HepG2 (cell line): ENCODE data around the gene TMEM14A. TPM values are rescaled to one million over a fixed set of nuclear protein-coding genes. Genes with fewer than 3 reads are reported as not detected.

Experiments
- CREB1 ChIP-seq, 2 experiments: fragments of 450-650 bp in 1 of 2; IDR thresholded peaks; 2 replicates each; pipeline ENCODE4 v1.6.1; 2016 to 2017; ENCODE audit warnings: control low read depth in 1 of 2, mild to moderate bottlenecking in 1 of 2, missing compliant biosample characterization in 1 of 2, missing genetic modification characterization in 1 of 2
- ETV5 ChIP-seq: IDR thresholded peaks from 2 replicates; pipeline ENCODE4 v1.6.1; 2018; ENCODE audit warnings: missing biosample characterization, missing genetic modification reagents, inconsistent platforms, borderline replicate concordance
- MLLT10 ChIP-seq: sonication (generic); formaldehyde crosslinking; IDR thresholded peaks from 2 replicates; pipeline ENCODE4 v1.4.0; 2020; ENCODE audit warnings: missing genetic modification reagents
- NONO ChIP-seq, 2 experiments: fragments of 450-650 bp in 1 of 2; sonication (generic) in 1 of 2; formaldehyde crosslinking in 1 of 2; IDR thresholded peaks in 1 of 2; conservative IDR thresholded peaks in 1 of 2; 2 replicates each; pipeline versions ENCODE4 v1.6.1 to v1.8.0; 2017 to 2022; ENCODE audit warnings: mild to moderate bottlenecking in 1 of 2, missing genetic modification reagents in 1 of 2, moderate library complexity in 1 of 2
- NR2F1 ChIP-seq, 2 experiments: fragments of 450-650 bp in 1 of 2; formaldehyde crosslinking in 1 of 2; IDR thresholded peaks; 2 replicates each; pipeline versions ENCODE4 v1.5.0 to v1.6.1; 2016 to 2020; ENCODE audit warnings: mild to moderate bottlenecking in 1 of 2, missing compliant biosample characterization in 1 of 2, missing genetic modification reagents in 1 of 2, moderate library complexity in 1 of 2
- RXRA ChIP-seq: sonication (generic); formaldehyde crosslinking; IDR thresholded peaks from 2 replicates; pipeline ENCODE4 v1.5.1; 2020; ENCODE audit warnings: missing genetic modification reagents
- SRY ChIP-seq: sonication (generic); formaldehyde crosslinking; IDR thresholded peaks from 2 replicates; pipeline ENCODE4 v1.8.0; 2022; ENCODE audit warnings: mild to moderate bottlenecking, missing genetic modification reagents
- ZNF382 ChIP-seq: sonication (generic); formaldehyde crosslinking; IDR thresholded peaks from 2 replicates; pipeline ENCODE4 v1.5.0; 2020; ENCODE audit warnings: missing genetic modification reagents, mild to moderate bottlenecking, borderline replicate concordance
- ZNF549 ChIP-seq: sonication (generic); formaldehyde crosslinking; IDR thresholded peaks from 2 replicates; pipeline ENCODE4 v1.5.0; 2020; ENCODE audit warnings: missing genetic modification reagents
- ZNF605 ChIP-seq: sonication (generic); formaldehyde crosslinking; IDR thresholded peaks from 2 replicates; pipeline ENCODE4 v1.8.0; 2022; ENCODE audit warnings: mild to moderate bottlenecking, missing genetic modification reagents
- ZNF703 ChIP-seq: sonication (generic); formaldehyde crosslinking; IDR thresholded peaks from 2 replicates; pipeline ENCODE4 v1.5.1; 2020; ENCODE audit warnings: missing genetic modification reagents, mild to moderate bottlenecking, moderate library complexity, borderline replicate concordance
- polyA plus RNA-seq, 8 experiments: library from polyadenylated mRNA; depleted of rRNA in 3 of 8; stranded (reverse) in 7 of 8; unstranded in 1 of 8; fragments of >200 nt; fragmentation: Illumina TruSeq in 4 of 8; extraction: Trizol in 4 of 8; gene quantifications; 2 replicates each; pipeline versions ENCODE4 v1.2.1 to v1.2.3, GENCODE V29; 2011 to 2016; ENCODE audit warnings: low read depth in 4 of 8, missing spikeins in 1 of 8, mixed read lengths in 1 of 8; ENCODE audit not compliant: insufficient read depth in 1 of 8
- total RNA-seq, 5 experiments: library from RNA; depleted of rRNA; stranded (reverse); fragments of >200 nt; fragmentation: Illumina TruSeq; extraction: Trizol; gene quantifications; 2 replicates each; pipeline ENCODE4 v1.2.3, GENCODE V29; 2016; ENCODE audit warnings: low read depth in 1 of 5
- TF ChIP-seq, protein P1 (sequence below): sonication (generic); formaldehyde crosslinking; IDR thresholded peaks from 2 replicates; pipeline ENCODE4 v1.5.1; 2020; ENCODE audit warnings: missing genetic modification reagents, mild to moderate bottlenecking, borderline replicate concordance
- TF ChIP-seq, protein P2 (sequence below): sonication (generic); formaldehyde crosslinking; IDR thresholded peaks from 2 replicates; pipeline ENCODE4 v1.9.0; 2021; ENCODE audit warnings: missing genetic modification reagents, mild to moderate bottlenecking, borderline replicate concordance
- TF ChIP-seq, protein P3 (sequence below), 2 experiments: fragments of 450-650 bp in 1 of 2; sonication (generic) in 1 of 2; formaldehyde crosslinking in 1 of 2; IDR thresholded peaks; 2 replicates each; pipeline versions ENCODE4 v1.6.1 to v1.8.0; 2016 to 2022; ENCODE audit warnings: antibody characterized with exemption in 1 of 2, mild to moderate bottlenecking in 1 of 2, missing genetic modification reagents in 1 of 2

The TMEM14A gene
- total and polyA plus RNA-seq, 2 of the 13 experiments (the other 11 are each of a cell fraction or from before 2014, with no cell fraction given), result 24.6 to 73.7 TPM

GRCh38 chr6:52670502-52671409 is at the start of gene TMEM14A (continued):
- TF ChIP-seq, protein P1, sequence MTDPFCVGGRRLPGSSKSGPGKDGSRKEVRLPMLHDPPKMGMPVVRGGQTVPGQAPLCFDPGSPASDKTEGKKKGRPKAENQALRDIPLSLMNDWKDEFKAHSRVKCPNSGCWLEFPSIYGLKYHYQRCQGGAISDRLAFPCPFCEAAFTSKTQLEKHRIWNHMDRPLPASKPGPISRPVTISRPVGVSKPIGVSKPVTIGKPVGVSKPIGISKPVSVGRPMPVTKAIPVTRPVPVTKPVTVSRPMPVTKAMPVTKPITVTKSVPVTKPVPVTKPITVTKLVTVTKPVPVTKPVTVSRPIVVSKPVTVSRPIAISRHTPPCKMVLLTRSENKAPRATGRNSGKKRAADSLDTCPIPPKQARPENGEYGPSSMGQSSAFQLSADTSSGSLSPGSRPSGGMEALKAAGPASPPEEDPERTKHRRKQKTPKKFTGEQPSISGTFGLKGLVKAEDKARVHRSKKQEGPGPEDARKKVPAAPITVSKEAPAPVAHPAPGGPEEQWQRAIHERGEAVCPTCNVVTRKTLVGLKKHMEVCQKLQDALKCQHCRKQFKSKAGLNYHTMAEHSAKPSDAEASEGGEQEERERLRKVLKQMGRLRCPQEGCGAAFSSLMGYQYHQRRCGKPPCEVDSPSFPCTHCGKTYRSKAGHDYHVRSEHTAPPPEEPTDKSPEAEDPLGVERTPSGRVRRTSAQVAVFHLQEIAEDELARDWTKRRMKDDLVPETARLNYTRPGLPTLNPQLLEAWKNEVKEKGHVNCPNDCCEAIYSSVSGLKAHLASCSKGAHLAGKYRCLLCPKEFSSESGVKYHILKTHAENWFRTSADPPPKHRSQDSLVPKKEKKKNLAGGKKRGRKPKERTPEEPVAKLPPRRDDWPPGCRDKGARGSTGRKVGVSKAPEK (CRISPR knock-in tag), result peak; percentile 72
- peak; percentile 98 for TF ChIP-seq ZNF605 (CRISPR knock-in tag)
- TF ChIP-seq NR2F1 (CRISPR knock-in tag; IDR thresholded peaks at IDR 0.05), result peak in 1 of 2 experiments; percentile 44; a peak in 3 of 4 replicates
- TF ChIP-seq, protein P2, sequence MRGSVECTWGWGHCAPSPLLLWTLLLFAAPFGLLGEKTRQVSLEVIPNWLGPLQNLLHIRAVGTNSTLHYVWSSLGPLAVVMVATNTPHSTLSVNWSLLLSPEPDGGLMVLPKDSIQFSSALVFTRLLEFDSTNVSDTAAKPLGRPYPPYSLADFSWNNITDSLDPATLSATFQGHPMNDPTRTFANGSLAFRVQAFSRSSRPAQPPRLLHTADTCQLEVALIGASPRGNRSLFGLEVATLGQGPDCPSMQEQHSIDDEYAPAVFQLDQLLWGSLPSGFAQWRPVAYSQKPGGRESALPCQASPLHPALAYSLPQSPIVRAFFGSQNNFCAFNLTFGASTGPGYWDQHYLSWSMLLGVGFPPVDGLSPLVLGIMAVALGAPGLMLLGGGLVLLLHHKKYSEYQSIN (CRISPR knock-in tag), result no peak
- no peak for TF ChIP-seq CREB1 (IDR thresholded peaks at IDR 0.05)
- no peak for TF ChIP-seq CREB1 (CRISPR knock-in tag; IDR thresholded peaks at IDR 0.05)
- TF ChIP-seq, protein P3, sequence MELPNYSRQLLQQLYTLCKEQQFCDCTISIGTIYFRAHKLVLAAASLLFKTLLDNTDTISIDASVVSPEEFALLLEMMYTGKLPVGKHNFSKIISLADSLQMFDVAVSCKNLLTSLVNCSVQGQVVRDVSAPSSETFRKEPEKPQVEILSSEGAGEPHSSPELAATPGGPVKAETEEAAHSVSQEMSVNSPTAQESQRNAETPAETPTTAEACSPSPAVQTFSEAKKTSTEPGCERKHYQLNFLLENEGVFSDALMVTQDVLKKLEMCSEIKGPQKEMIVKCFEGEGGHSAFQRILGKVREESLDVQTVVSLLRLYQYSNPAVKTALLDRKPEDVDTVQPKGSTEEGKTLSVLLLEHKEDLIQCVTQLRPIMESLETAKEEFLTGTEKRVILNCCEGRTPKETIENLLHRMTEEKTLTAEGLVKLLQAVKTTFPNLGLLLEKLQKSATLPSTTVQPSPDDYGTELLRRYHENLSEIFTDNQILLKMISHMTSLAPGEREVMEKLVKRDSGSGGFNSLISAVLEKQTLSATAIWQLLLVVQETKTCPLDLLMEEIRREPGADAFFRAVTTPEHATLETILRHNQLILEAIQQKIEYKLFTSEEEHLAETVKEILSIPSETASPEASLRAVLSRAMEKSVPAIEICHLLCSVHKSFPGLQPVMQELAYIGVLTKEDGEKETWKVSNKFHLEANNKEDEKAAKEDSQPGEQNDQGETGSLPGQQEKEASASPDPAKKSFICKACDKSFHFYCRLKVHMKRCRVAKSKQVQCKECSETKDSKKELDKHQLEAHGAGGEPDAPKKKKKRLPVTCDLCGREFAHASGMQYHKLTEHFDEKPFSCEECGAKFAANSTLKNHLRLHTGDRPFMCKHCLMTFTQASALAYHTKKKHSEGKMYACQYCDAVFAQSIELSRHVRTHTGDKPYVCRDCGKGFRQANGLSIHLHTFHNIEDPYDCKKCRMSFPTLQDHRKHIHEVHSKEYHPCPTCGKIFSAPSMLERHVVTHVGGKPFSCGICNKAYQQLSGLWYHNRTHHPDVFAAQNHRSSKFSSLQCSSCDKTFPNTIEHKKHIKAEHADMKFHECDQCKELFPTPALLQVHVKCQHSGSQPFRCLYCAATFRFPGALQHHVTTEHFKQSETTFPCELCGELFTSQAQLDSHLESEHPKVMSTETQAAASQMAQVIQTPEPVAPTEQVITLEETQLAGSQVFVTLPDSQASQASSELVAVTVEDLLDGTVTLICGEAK (IDR thresholded peaks at IDR 0.05), result no peak
- TF ChIP-seq, protein P3 (CRISPR knock-in tag; IDR thresholded peaks at IDR 0.05), result peak; percentile 44
- no peak for TF ChIP-seq NONO (IDR thresholded peaks at IDR 0.05)
- peak; percentile 98 for TF ChIP-seq NONO (CRISPR knock-in tag; conservative IDR thresholded peaks at IDR 0.05)
- no peak for TF ChIP-seq ZNF549
- TF ChIP-seq ZNF703, result no peak
- peak; percentile 95 for TF ChIP-seq ETV5 (CRISPR knock-in tag)
- TF ChIP-seq RXRA (CRISPR knock-in tag), result peak; percentile 87
- no peak for TF ChIP-seq SRY (CRISPR knock-in tag)
- no peak for TF ChIP-seq MLLT10 (CRISPR knock-in tag)
- no peak for TF ChIP-seq ZNF382 (CRISPR knock-in tag)
